Endothelial cell of umbilical vein (primary cell): Measurements from ENCODE around the gene C2orf69. TPM values are rescaled to one million over a fixed set of nuclear protein-coding genes. Genes with fewer than 3 reads are reported as not detected.

Source experiments
- BruUV-seq: library from RNA; stranded (reverse); fragments of 400-500 nt; replicated peaks from 2 replicates; lab custom pipeline; 2021; lab: Mats Ljungman, UMichigan
- CTCF ChIA-PET: fragments of 300-600, 350-600 bp; sonication (Branson Sonifier 250); formaldehyde crosslinking; loops from one replicate; lab custom pipeline; 2021; ENCODE audit warnings: antibody characterized with exemption, inconsistent platforms; lab: Charles Lee
- POLR2A ChIA-PET: fragments of 300-600, 350-600 bp; sonication (Branson Sonifier 250); formaldehyde crosslinking; loops from one replicate; lab custom pipeline; 2021; ENCODE audit warnings: antibody characterized with exemption, inconsistent platforms; lab: Charles Lee
- DNase-seq: peaks from one replicate; pipeline ENCODE4 v3.0.0-alpha.2; 2011; ENCODE audit warnings: low read depth, low spot score
- FAIRE-seq: peaks from 2 replicates; lab custom pipeline; 2011; peaks lifted over from hg19 to GRCh38; lab: Jason Lieb, UNC
- H2AFZ ChIP-seq: 2 replicates; pipeline ENCODE4 v1.6.0; 2012; ENCODE audit warnings: low read depth, low read length, control low read depth, inconsistent platforms
- H3K27ac ChIP-seq: 2 replicates; pipeline ENCODE4 v1.5.1; 2011; ENCODE audit warnings: low read depth, mild to moderate bottlenecking, control low read depth, low read length, moderate library complexity; ENCODE audit not compliant: insufficient read depth
- H3K27me3 ChIP-seq, 2 experiments: 2 replicates each; pipeline versions ENCODE4 v1.6.0 to v1.6.1; 2011; ENCODE audit warnings: low read length in 2 of 2, mixed read lengths in 1 of 2; ENCODE audit not compliant: control insufficient read depth in 2 of 2, insufficient read depth in 2 of 2
- H3K36me3 ChIP-seq, 2 experiments: 2 replicates in 1 of 2; 3 replicates in 1 of 2; pipeline ENCODE4 v1.5.1; 2011; ENCODE audit warnings: low read length in 2 of 2, mild to moderate bottlenecking in 1 of 2, moderate library complexity in 1 of 2; ENCODE audit not compliant: control insufficient read depth in 2 of 2, insufficient read depth in 2 of 2; ENCODE audit errors: extremely low read depth in 1 of 2
- H3K4me1 ChIP-seq: 3 replicates; pipeline ENCODE4 v1.5.1; 2011; ENCODE audit warnings: mild to moderate bottlenecking, low read length; ENCODE audit not compliant: control insufficient read depth, insufficient read depth; ENCODE audit errors: extremely low read depth
- H3K4me2 ChIP-seq: 2 replicates; pipeline ENCODE4 v1.6.1; 2011; ENCODE audit warnings: low read length, control low read depth, mixed read lengths; ENCODE audit not compliant: insufficient read depth
- H3K4me3 ChIP-seq, 3 experiments: fragments of 200-600 bp in 1 of 3; sonication (generic), shearing (Covaris generic) in 1 of 3; replicated peaks in 1 of 3; 2 replicates each; pipeline ENCODE4 v1.5.1; 2011 to 2016; ENCODE audit warnings: control low read depth in 3 of 3, low read length in 3 of 3, mild to moderate bottlenecking in 2 of 3, inconsistent platforms in 1 of 3, low read depth in 1 of 3, moderate library complexity in 1 of 3; ENCODE audit not compliant: insufficient read depth in 1 of 3
- H3K79me2 ChIP-seq: 2 replicates; pipeline ENCODE4 v1.6.0; 2012; ENCODE audit warnings: low read length, inconsistent platforms; ENCODE audit not compliant: control insufficient read depth, insufficient read depth
- H3K9ac ChIP-seq: replicated peaks from 2 replicates; pipeline ENCODE3; 2011; ENCODE audit warnings: low read length, control low read depth; ENCODE audit not compliant: insufficient read depth; ENCODE audit errors: extremely low read depth
- H3K9me1 ChIP-seq: replicated peaks from 3 replicates; pipeline ENCODE4 v1.6.0; 2011; ENCODE audit warnings: mild to moderate bottlenecking, low read length; ENCODE audit not compliant: control insufficient read depth, insufficient read depth; ENCODE audit errors: extremely low read depth
- H3K9me3 ChIP-seq: replicated peaks from 2 replicates; pipeline ENCODE4 v1.5.1; 2012; ENCODE audit warnings: low read length, inconsistent platforms; ENCODE audit not compliant: control insufficient read depth, insufficient read depth
- H4K20me1 ChIP-seq: replicated peaks from 2 replicates; pipeline ENCODE3; 2011; ENCODE audit warnings: mild to moderate bottlenecking, low read length; ENCODE audit not compliant: control insufficient read depth, insufficient read depth; ENCODE audit errors: extremely low read depth
- CTCF ChIP-seq, 2 donors: IDR thresholded peaks; 1 replicate in 1 of 2; 2 replicates in 1 of 2; pipeline ENCODE4 v1.5.1; 2011; ENCODE audit warnings: low read length in 2 of 2, mild to moderate bottlenecking in 2 of 2, moderate library complexity in 2 of 2, control low read depth in 1 of 2, inconsistent platforms in 1 of 2, low read depth in 1 of 2; ENCODE audit not compliant: insufficient read depth in 1 of 2; ENCODE audit errors: extremely low read depth in 1 of 2
- EZH2 ChIP-seq: IDR thresholded peaks from 2 replicates; pipeline ENCODE4 v1.6.1; 2012; ENCODE audit warnings: borderline replicate concordance, low read depth, mild to moderate bottlenecking, moderate library complexity, low read length, inconsistent platforms; ENCODE audit not compliant: severe bottlenecking
- FOS ChIP-seq: IDR thresholded peaks from 2 replicates; pipeline ENCODE4 v1.6.1; 2011; ENCODE audit warnings: mild to moderate bottlenecking, low read length, moderate library complexity, borderline replicate concordance; ENCODE audit not compliant: insufficient read depth
- GATA2 ChIP-seq: IDR thresholded peaks from 2 replicates; pipeline ENCODE4 v1.7.0; 2011; ENCODE audit warnings: low read depth, mild to moderate bottlenecking, moderate library complexity, mixed read lengths, low read length; ENCODE audit not compliant: insufficient read length, insufficient read depth
- JUN ChIP-seq: IDR thresholded peaks from 2 replicates; pipeline ENCODE4 v1.6.1; 2011; ENCODE audit warnings: borderline replicate concordance, low read depth; ENCODE audit not compliant: insufficient read length, insufficient read depth
- MYC ChIP-seq: IDR thresholded peaks from one replicate; pipeline ENCODE4 v1.6.1; 2011; ENCODE audit warnings: mild to moderate bottlenecking, low read depth, low read length
- POLR2A ChIP-seq: IDR thresholded peaks from 2 replicates; pipeline ENCODE4 v1.6.1; 2012; ENCODE audit warnings: low read depth, mild to moderate bottlenecking, control low read depth, low read length
- POLR2AphosphoS5 ChIP-seq: IDR thresholded peaks from 2 replicates; pipeline ENCODE4 v1.6.1; 2012; ENCODE audit warnings: low read depth, mild to moderate bottlenecking, control low read depth, low read length, moderate library complexity; ENCODE audit not compliant: insufficient read depth
- dilution Hi-C: fragments of 300-500 bp; cut with MboI; formaldehyde crosslinking; loops from one replicate; pipeline ENCODE4 v1.15.0; 2019; ENCODE audit warnings: low sequenced_read_pairs; ENCODE audit not compliant: extremely low pct_ligation_motif_present
- intact Hi-C: fragments of 100-400 bp; cut with micrococcal nuclease; formaldehyde crosslinking; loops from one replicate; pipeline ENCODE4 v1.10.0; 2022
- polyA plus RNA-seq, 4 experiments: library from polyadenylated mRNA; depleted of rRNA in 3 of 4; stranded (reverse) in 3 of 4; unstranded in 1 of 4; fragments of >200 nt; gene quantifications; 2 replicates each; pipeline versions ENCODE4 v1.2.1 to v1.2.3, GENCODE V29; 2011 to 2012; ENCODE audit warnings: missing spikeins in 1 of 4
- total RNA-seq: library from RNA; stranded (reverse); gene quantifications from 2 replicates; pipeline ENCODE4 v1.2.3, GENCODE V29; 2021
- TF ChIP-seq, protein P1 (sequence below): IDR thresholded peaks from 2 replicates; pipeline ENCODE4 v1.6.1; 2011; ENCODE audit not compliant: insufficient read depth, insufficient read length

The C2orf69 gene
- total and polyA plus RNA-seq, 2 donors (not counting 3 experiments of a cell fraction or from before 2014, with no cell fraction given) = 1.7 to 12.9 TPM

DNA sequence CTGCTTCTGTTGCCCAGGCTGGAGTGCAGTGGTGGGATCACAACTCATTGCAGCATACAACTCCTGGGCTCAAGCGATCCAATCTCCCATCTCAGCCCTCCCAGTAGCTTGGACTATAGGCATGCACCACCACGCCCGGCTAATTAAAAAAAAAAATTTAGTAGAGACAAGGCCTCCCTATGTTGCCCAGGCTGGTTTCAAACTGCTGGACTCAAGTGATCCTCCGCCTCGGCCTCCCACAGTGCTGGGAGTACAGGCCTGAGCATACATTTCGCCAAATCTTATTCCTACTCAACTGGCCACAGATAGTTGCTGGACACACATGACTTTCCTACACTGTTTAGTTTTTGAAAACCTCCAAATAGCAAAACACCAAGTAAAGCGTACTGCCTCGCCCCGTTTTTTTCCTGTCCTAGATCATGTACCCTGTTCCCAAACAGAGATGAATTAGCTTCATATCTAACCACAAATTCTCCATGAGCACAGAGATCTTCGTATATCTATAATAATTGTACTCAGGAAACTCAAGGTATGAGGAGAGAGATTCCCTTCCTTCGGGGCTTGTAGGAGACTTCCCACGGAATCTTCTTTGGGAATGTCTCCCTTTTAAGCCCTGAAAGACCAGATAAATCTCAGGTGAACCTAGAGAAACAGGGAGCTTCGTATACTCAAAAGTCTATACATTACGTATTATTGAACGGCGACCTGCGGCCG, 598 bp upstream of the C2orf69 start:
- no peak for FAIRE-seq
- H3K4me2 ChIP-seq = peak overlapping the region; percentile 83
- POLR2A ChIA-PET = no interaction called here
- H3K9ac ChIP-seq = peak overlapping the region; percentile 3
- no peaks in the 10 kb centered on the region for H3K27me3 ChIP-seq
- H3K27ac ChIP-seq = no peak overlapping the region
- H3K36me3 ChIP-seq = no peaks in the 10 kb centered on the region
- TSS peak; percentile 69 for BruUV-seq
- intact Hi-C loops (loop anchor here (1.0 to 2.0 kb wide), 3 partner anchors 45 to 396 kb away; partner anchors contain the start of genes FTCDNL1, MAIP1, SPATS2L and TYW5), dilution Hi-C loops (no loop called here)
- peaks cover 30% of the 10 kb centered on the region for H3K4me1 ChIP-seq
- no peak for DNase-seq
- peak overlapping the region; percentile 31 to 100 (median 92) for H3K4me3 ChIP-seq
- no peaks in the 10 kb centered on the region for H4K20me1 ChIP-seq
- no peaks in the 10 kb centered on the region for H3K9me1 ChIP-seq
- peak overlapping the region; percentile 90 for H2AFZ ChIP-seq
- H3K79me2 ChIP-seq = peaks cover 37% of the 10 kb centered on the region
- CTCF ChIA-PET = interaction anchor here (1.0 kb wide), 1 partner anchor 9 kb away, joined by 3 read pairs; no protein-coding TSS in a partner anchor
- H3K9me3 ChIP-seq = no peaks in the 10 kb centered on the region
- no peak for TF ChIP-seq JUN
- no peak for TF ChIP-seq POLR2A
- TF ChIP-seq CTCF (IDR thresholded peaks at IDR 0.05; ENCODE audit: extremely low read depth in 1 of 2, insufficient read depth in 1 of 2, low read depth in 1 of 2, low read length in 2 of 2) = no peak
- TF ChIP-seq FOS = no peak
- TF ChIP-seq POLR2AphosphoS5 = no peak
- no peak for TF ChIP-seq MYC
- TF ChIP-seq, protein P1, sequence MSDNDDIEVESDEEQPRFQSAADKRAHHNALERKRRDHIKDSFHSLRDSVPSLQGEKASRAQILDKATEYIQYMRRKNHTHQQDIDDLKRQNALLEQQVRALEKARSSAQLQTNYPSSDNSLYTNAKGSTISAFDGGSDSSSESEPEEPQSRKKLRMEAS = no peak
- TF ChIP-seq GATA2 = no peak
- no peak for TF ChIP-seq EZH2
